ENCODE results near the gene XPO6. TPM values are rescaled to one million over a fixed set of nuclear protein-coding genes. Genes with fewer than 3 reads are reported as not detected.

Gene XPO6
- total RNA-seq, 1 donor from 2014 or later: 72.7 TPM

DNA sequence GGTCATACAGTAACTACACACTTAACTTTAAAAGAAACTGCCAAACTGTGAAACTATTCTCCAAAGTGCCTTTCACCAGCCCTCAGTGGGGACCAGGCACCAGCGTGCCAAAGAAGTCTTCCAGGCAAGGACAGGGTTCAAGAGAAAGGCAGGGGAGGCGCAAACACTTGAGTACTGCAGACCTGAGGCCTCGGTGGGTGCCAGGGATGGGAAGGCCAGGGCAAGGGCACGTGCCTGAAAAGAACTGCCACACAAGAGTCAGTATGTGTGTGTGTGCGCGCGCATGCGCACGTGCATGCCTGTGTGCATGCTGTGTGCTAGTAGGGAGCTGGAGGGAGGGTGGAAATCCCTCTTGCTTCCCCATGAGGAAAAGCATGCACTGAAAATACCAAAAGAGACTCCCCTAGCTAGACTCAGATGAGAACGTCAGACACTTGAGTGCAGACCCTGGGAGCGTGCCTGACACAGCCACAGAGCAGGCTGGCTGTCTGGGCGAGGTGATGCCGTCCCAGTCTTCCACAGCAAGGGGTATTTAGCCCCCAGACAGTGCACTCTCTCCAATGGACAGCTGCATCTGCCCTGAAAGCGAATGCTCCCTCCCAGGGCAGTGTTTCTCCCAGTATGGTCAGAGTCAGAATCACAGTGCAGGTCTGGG is 108.1 kb downstream of the XPO6 start:
- no peak overlapping the region for H3K4me3 ChIP-seq
- no peak overlapping the region for H3K27ac ChIP-seq
- intact Hi-C loops (cut with DNase I): no loop called here
- no peaks in the 10 kb centered on the region for H3K27me3 ChIP-seq
- no peaks in the 10 kb centered on the region for H3K9me3 ChIP-seq
- H3K36me3 ChIP-seq: peaks cover 0 to 84% of the 10 kb centered on the region in 2 donors
- DNase-seq (ENCODE audit: extremely low spot score in 2 of 2): no peak
- TF ChIP-seq CTCF (IDR thresholded peaks at IDR 0.05): no peak
- TF ChIP-seq POLR2AphosphoS5 (IDR thresholded peaks at IDR 0.05; ENCODE audit: insufficient read depth in 1 of 2, low read depth in 1 of 2): no peak
- TF ChIP-seq POLR2A (IDR thresholded peaks at IDR 0.05): no peak
- peaks cover 10% of the 10 kb centered on the region for H3K4me1 ChIP-seq

- no peak for DNase-seq (ENCODE audit: extremely low spot score in 2 of 2)
- no peaks in the 10 kb centered on the region for H3K9me3 ChIP-seq
- no peak overlapping the region for H3K4me3 ChIP-seq
- intact Hi-C loops (cut with DNase I): no loop called here
- peaks cover 0 to 83% of the 10 kb centered on the region in 2 donors for H3K36me3 ChIP-seq
- H3K27ac ChIP-seq: no peak overlapping the region
- TF ChIP-seq POLR2A (IDR thresholded peaks at IDR 0.05): no peak
- TF ChIP-seq POLR2AphosphoS5 (IDR thresholded peaks at IDR 0.05; ENCODE audit: insufficient read depth in 1 of 2, low read depth in 1 of 2): no peak
- no peak for TF ChIP-seq CTCF (IDR thresholded peaks at IDR 0.05)
- no peaks in the 10 kb centered on the region for H3K4me1 ChIP-seq
- no peaks in the 10 kb centered on the region for H3K27me3 ChIP-seq
Observed at GRCh38 chr16:28101533-28101890, 110.3 kb downstream of the XPO6 start.

GRCh38 chr16:28100810-28101532 is 110.8 kb downstream of the XPO6 start:
- Histone ChIP-seq H3K27ac (no peak overlapping the region), H3K4me1 (no peaks in the 10 kb centered on the region), H3K9me3 (no peaks in the 10 kb centered on the region), H3K27me3 (no peaks in the 10 kb centered on the region), H3K36me3 (peaks cover 0 to 79% of the 10 kb centered on the region in 2 donors), H3K4me3 (no peak overlapping the region)
- DNase-seq (ENCODE audit: extremely low spot score in 2 of 2): no peak
- intact Hi-C loops (cut with DNase I): no loop called here
- TF ChIP-seq POLR2A (IDR thresholded peaks at IDR 0.05) (no peak), POLR2AphosphoS5 (IDR thresholded peaks at IDR 0.05; ENCODE audit: insufficient read depth in 1 of 2, low read depth in 1 of 2) (no peak)

DNA sequence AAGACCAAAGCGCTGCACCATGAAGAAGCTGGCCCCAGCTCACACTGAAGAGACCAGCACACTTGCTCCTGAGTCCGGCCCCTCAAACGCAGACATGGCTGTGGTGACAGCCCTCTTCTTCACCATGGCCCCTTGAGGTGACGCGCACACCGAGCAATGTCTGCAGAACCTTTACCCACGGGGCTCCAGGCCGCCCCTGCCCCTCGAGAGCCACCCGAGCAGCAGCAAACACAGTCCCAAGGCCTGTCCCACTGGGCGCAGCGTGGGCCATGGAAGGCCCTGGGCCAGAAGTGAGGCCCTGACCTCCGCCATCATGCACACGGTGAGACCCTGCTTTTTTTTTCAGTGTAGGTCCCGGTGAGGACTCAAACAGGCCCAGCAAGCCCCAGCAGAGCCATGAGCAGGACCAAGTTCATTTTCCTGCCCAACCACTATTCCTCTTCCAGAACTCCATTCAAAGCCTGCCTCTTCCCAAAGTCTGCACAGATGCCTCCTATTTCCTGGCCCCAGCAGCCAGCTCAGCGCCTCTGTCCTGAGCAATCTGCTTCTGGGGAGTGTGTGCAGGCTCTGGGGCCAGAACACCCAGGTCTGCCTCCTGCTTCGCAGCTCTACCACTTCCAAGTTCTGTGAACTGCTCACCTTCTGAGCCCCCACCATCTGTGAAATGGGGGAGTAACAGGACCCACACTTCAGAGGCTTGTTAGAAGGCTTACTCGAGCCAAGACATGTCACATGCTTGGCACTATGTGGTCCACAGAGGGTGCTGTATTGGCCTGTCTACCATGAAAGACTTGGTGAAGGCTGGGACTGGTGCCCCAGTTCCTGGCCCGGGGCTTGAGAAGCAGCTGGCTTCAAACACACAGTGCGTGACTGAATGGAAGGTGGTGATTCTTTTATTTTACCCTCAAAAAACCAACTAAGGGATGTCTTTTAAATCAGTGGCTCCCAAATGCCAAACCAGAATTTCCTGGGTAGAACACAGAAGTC is 112.5 kb downstream of the XPO6 start:
- DNase-seq (ENCODE audit: extremely low spot score in 2 of 2): no peak
- Histone ChIP-seq H3K9me3 (no peaks in the 10 kb centered on the region), H3K36me3 (peaks cover 0 to 63% of the 10 kb centered on the region in 2 donors), H3K4me1 (no peaks in the 10 kb centered on the region), H3K27ac (no peak overlapping the region), H3K27me3 (no peaks in the 10 kb centered on the region), H3K4me3 (no peak overlapping the region)
- intact Hi-C loops (cut with DNase I): no loop called here
- TF ChIP-seq POLR2AphosphoS5 (IDR thresholded peaks at IDR 0.05; ENCODE audit: insufficient read depth in 1 of 2, low read depth in 1 of 2): no peak
- no peak for TF ChIP-seq POLR2A (IDR thresholded peaks at IDR 0.05)
- no peak for TF ChIP-seq CTCF (IDR thresholded peaks at IDR 0.05)
